Type B pancreatic cell (in vitro differentiated cells): ENCODE data around the gene FN3KRP. TPM values are rescaled to one million over a fixed set of nuclear protein-coding genes. Genes with fewer than 3 reads are reported as not detected.

ENCODE experiments used
- DNase-seq: peaks from one replicate; pipeline ENCODE4 v3.0.0; 2021; ENCODE audit warnings: mixed read lengths; ENCODE audit not compliant: unreplicated experiment; ENCODE audit errors: extremely low spot score
- H3K27ac Mint-ChIP-seq: 2 replicates; pipeline ENCODE4 v1.8.0; 2021; ENCODE audit warnings: mild to moderate bottlenecking, mixed read lengths
- H3K27me3 Mint-ChIP-seq: 2 replicates; pipeline ENCODE4 v1.8.0; 2021; ENCODE audit warnings: mixed read lengths
- H3K36me3 Mint-ChIP-seq: 2 replicates; pipeline ENCODE4 v1.8.0; 2021; ENCODE audit warnings: mixed read lengths
- H3K4me1 Mint-ChIP-seq: one replicate; pipeline ENCODE4 v1.8.0; 2021; ENCODE audit warnings: mixed read lengths; ENCODE audit not compliant: unreplicated experiment
- H3K4me3 Mint-ChIP-seq: 2 replicates; pipeline ENCODE4 v1.8.0; 2021; ENCODE audit warnings: mild to moderate bottlenecking, mixed read lengths
- H3K9me3 Mint-ChIP-seq: 2 replicates; pipeline ENCODE4 v1.8.0; 2021; ENCODE audit warnings: mixed read lengths
- total RNA-seq: library from RNA; stranded (reverse); gene quantifications from 2 replicates; pipeline ENCODE4 v1.2.1, GENCODE V29; 2021; ENCODE audit warnings: low replicate concordance
- TF ChIP-seq, protein P1 (sequence below): fragments of 200-600 bp; sonication (generic); conservative IDR thresholded peaks from 2 replicates; pipeline ENCODE4 v1.5.0; 2021; ENCODE audit warnings: antibody characterized with exemption, mild to moderate bottlenecking

FN3KRP gene
- total RNA-seq, 1 donor from 2014 or later, result 36.5 TPM

DNA sequence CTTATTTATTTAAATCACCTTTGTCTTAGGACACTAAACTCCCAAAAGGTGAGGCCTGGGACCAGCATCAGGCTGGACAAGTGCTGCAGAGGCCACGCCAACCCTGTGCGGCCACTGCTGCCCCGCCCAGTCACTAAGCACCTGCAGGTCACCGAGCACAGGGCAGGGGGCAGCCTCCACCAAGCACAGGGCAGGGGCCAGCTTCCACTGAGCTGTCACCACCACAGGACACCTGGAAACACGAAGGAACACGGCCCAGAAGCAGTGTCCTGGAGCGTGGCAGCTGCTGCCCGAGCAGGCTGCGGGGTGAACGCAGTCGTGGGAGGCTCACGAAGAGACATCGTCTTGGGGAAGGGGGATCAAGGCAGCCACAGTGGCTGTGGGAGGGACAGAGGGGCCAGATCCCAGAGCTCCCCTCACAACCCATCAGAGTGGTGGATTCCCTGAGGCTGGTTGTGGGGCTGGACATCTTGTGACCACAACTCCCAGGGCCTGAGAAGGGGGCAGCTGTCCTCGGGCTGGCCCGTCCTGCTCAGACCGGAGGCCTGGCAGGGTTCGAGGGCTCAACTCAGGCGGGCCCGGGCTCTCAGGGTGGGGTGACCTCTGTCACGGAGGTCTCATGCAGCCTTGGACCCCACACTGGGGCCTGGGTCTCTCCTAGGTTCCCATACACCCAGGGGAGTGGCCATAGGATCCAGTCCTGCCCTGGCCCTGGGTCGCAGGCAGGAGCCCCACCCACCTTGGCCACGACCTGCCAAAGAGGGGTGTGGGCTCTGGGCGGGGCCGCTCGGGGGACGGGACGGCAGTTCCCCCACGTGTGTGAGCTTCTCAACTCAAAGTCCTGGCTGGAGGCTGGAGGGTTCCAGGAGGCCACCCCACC lies 36.7 kb upstream of the FN3KRP start:
- no peaks in the 10 kb centered on the region for H3K27me3 Mint-ChIP-seq
- no peak overlapping the region for H3K27ac Mint-ChIP-seq
- no peak for DNase-seq
- TF ChIP-seq, protein P1, sequence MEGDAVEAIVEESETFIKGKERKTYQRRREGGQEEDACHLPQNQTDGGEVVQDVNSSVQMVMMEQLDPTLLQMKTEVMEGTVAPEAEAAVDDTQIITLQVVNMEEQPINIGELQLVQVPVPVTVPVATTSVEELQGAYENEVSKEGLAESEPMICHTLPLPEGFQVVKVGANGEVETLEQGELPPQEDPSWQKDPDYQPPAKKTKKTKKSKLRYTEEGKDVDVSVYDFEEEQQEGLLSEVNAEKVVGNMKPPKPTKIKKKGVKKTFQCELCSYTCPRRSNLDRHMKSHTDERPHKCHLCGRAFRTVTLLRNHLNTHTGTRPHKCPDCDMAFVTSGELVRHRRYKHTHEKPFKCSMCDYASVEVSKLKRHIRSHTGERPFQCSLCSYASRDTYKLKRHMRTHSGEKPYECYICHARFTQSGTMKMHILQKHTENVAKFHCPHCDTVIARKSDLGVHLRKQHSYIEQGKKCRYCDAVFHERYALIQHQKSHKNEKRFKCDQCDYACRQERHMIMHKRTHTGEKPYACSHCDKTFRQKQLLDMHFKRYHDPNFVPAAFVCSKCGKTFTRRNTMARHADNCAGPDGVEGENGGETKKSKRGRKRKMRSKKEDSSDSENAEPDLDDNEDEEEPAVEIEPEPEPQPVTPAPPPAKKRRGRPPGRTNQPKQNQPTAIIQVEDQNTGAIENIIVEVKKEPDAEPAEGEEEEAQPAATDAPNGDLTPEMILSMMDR, result no peak
- H3K4me3 Mint-ChIP-seq, result no peak overlapping the region
- H3K4me1 Mint-ChIP-seq, result peaks cover 4% of the 10 kb centered on the region
- H3K36me3 Mint-ChIP-seq, result peaks cover 4% of the 10 kb centered on the region
- no peaks in the 10 kb centered on the region for H3K9me3 Mint-ChIP-seq

DNA sequence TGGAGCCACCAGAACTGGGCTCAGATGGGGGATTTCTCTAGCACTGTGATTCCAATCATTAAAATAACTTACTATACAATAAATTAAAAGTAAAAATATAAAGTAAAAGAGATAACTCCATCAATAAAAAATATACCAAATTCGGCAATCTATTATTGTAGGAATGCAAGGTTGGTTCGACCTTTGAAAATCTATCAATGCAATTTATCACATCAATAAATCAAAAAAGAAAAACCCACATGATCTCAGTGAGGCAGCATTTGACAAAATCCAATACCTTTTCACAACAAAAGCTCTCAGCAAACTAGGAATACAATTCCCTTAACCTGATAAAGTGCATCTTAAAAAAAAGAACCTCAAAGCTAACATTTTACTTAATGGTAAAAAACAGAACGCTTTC lies 35.0 kb upstream of the FN3KRP start:
- TF ChIP-seq, protein P1, result no peak
- Mint-ChIP-seq H3K9me3 (no peaks in the 10 kb centered on the region), H3K4me3 (no peak overlapping the region), H3K4me1 (no peaks in the 10 kb centered on the region), H3K27ac (no peak overlapping the region), H3K36me3 (no peaks in the 10 kb centered on the region), H3K27me3 (no peaks in the 10 kb centered on the region)
- no peak for DNase-seq

DNA sequence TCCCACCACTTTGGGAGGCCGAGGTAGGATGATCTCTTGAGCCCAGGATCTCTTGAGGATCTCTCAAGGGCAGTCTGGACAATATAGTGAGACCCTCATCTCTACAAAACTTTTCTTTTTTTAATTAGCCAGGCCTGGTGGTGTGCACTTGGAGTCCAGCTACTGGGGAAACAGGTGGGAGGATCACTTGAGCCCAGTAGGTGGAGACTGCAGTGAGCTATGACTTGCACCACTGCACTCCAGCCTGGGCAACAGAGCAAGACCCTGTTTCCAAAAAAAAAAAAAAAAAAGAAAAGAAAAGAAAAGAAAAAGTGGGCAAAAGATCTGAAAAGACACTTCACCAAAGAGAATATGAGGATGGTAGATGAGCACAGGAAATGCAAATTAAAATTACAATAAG lies 33.0 kb upstream of the FN3KRP start:
- Mint-ChIP-seq H3K27me3 (no peaks in the 10 kb centered on the region), H3K9me3 (no peaks in the 10 kb centered on the region), H3K27ac (no peak overlapping the region), H3K4me3 (no peak overlapping the region), H3K4me1 (no peaks in the 10 kb centered on the region), H3K36me3 (no peaks in the 10 kb centered on the region)
- DNase-seq, result no peak
- TF ChIP-seq, protein P1, result no peak

DNA sequence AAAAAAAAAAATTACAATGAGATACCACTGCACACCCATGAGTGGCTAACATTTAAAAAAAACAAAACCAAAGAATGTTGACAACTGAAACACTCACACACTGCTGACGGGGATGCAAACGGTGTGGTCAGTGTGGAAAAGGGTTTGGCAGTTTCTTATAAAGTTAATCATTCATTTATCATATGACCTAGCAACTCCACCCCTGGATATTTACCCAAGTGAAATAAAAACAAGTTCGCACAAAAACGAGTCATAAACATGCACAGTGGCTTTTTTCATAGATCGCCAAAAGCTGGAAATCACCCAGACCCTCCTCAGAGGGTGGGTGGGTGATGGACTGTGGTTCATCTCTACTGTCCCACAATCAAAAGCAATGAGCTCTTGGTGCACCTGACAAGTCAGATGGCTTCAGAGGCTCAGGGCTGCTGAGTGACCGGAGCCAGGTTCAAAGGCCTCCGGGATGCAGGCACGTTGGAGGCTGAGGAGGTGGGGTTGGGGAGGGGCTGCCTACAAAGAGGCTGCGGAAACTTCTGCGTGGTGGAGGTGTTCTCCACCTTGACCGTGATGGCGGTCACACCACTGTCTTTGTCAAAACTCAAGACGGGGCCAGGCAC lies 32.2 kb upstream of the FN3KRP start:
- Mint-ChIP-seq H3K27me3 (no peaks in the 10 kb centered on the region), H3K36me3 (no peaks in the 10 kb centered on the region), H3K4me3 (no peak overlapping the region), H3K4me1 (no peaks in the 10 kb centered on the region), H3K9me3 (no peaks in the 10 kb centered on the region), H3K27ac (peak overlapping the region; percentile 82)
- TF ChIP-seq, protein P1, result no peak
- DNase-seq, result no peak

DNA sequence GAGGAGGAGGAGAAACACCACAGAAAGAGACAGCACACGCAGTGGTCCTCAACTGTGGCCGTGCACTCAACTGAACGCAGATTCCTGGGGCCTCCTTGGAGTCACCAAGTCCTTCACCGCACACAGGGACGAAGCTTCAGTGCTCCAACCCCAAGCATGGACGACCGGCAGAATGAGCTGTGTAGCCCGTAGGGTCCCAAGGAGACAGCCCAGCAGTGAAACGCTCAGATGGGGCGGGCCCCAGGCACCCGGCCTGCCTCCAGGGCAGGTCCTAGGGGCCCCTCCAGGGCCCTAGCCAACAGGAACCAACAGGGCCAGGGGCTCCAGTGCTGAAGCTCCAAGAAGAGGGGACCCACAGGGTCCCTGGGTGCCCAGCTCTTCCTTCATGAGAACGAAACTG lies 31.2 kb upstream of the FN3KRP start:
- no peak overlapping the region for H3K27ac Mint-ChIP-seq
- no peaks in the 10 kb centered on the region for H3K27me3 Mint-ChIP-seq
- H3K9me3 Mint-ChIP-seq, result no peaks in the 10 kb centered on the region
- H3K4me1 Mint-ChIP-seq, result peaks cover 5% of the 10 kb centered on the region
- DNase-seq, result no peak
- no peak overlapping the region for H3K4me3 Mint-ChIP-seq
- H3K36me3 Mint-ChIP-seq, result peaks cover 5% of the 10 kb centered on the region
- TF ChIP-seq, protein P1, result no peak
